HG03342 (cell line): ENCODE results near the gene MPI.
"Not testable (repeated sequence)": the region's sequence is repeated elsewhere in the genome, so short reads cannot be mapped to it uniquely, and the experiment has no call there.

Experiments
- ATAC-seq: cut with Tn5 transposase; IDR thresholded peaks from one replicate; pipeline ENCODE4 v1.9.1; 2021; ENCODE audit warnings: mild to moderate bottlenecking, moderate library complexity; ENCODE audit not compliant: unreplicated experiment

The MPI gene

DNA sequence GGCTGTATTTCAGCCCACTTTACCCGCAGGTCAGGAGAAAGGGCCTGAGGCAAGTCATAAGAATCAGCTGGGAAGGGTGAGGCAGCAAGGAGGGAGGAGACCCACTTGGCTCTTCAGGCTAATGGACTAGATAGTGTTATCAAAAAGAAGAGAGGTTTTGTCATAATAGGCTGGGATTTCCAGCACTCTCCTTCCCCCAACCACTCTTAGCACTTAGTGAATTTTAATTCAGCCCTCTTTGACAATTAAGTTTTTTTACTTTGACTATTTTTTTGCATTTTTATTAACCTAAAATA lies 771 bp downstream of the MPI start:
- ATAC-seq: no peak

DNA sequence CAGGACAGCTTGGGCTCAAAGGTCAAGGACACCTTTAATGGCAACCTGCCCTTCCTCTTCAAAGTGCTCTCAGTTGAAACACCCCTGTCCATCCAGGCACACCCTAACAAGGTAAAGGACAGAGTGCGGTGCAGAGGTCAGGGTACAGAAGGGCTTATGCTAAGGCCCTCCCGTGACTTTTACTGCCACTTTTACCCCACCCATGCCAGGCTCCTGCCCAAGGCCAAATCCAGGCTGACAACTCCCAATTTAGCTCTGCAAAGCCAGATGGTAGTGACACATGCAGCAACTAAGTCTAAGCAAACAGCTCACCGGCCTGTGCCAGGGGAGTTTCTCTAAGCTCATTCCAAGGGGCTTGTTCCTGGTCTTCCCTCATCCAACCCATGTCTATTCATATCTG lies 1.6 kb downstream of the MPI start:
- ATAC-seq: no peak

DNA sequence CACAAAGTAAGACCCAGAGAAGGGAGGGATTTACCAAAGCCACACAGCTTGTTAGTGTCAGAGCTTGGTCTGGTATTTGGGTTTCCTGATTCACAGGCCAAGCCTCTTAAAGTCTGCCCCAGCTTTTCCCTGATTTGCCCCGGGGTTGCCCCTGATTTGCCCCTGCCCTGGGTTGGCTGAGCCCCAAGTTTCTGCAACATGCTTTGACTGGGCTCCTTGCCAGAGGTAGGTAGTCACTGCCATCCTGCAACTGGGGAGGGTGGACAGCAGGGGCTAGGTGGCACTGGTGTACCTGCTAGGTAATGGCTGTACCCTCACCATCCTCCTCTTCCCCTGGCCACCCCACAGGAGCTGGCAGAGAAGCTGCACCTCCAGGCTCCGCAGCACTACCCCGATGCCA lies 2.5 kb downstream of the MPI start:
- ATAC-seq: no peak

DNA sequence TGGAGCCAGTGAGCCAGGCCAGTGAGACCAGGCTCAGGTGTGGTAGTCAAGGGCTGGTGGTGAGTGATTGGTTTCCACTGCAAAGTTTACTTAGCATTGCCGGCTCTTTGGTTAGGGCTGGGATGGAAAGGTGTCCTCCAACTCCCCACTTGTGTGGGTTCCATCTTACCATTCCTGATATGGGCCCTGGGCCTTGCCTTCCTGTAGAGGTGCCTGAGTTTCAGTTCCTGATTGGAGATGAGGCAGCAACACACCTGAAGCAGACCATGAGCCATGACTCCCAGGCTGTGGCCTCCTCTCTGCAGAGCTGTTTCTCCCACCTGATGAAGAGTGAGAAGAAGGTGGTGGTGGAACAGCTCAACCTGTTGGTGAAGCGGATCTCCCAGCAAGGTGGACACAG lies 3.1 kb downstream of the MPI start:
- ATAC-seq: no peak

DNA sequence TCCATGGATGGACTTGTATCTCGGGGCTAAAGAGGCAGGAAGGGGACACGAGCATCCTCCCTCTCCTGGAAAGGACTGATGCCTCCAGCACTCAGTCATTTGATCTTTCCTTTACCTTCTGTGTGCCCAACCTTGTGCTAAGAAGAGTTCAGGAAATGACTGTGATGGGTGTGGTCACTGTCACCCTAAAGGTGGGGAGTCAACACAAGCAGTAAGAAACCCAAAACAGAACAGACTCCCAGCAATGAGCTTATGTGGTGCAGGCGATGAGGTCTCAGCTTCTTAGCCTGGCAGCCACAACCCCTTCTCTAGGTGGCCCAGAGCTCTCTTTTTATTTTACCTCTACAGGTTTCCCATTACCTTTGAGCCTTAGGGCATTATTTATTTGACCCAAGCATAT lies 3.8 kb downstream of the MPI start:
- ATAC-seq: no peak

DNA sequence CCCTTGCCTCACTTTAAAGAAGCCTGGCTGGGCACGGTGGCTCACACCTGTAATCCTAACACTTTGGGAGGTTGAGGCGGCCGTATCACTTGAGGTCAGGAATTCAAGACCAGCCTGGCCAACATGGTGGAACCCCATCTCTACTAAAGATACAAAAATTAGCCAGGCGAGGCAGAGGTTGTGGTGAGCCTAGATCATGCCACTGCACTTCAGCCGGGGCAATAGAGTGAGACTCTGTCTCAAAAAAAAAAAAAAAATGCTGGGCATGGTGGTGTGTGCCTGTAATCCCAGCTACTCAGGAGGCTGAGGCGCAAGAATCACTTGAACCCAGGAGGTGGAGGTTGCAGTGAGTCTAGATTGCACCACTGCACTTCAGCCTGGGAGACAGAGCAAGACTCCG lies 4.5 kb downstream of the MPI start:
- ATAC-seq: not testable (repeated sequence)

DNA sequence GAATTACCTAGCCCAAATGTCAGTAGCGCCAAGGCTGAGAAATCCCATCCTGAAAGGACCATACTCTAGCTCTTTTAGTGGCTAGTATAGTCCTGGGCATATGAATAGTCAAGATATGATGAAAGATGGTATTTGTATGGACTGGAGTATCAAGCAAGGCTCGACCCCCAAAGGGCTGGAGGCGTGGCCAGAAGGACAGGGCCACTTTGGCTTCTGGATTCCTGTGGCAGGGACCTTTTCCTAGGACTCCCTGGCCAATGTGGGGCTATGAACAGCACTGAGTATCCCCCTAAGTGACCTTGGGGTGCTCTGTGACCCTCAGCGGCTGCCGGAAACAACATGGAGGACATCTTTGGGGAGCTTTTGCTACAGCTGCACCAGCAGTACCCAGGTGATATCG lies 6.0 kb downstream of the MPI start:
- no peak for ATAC-seq

DNA sequence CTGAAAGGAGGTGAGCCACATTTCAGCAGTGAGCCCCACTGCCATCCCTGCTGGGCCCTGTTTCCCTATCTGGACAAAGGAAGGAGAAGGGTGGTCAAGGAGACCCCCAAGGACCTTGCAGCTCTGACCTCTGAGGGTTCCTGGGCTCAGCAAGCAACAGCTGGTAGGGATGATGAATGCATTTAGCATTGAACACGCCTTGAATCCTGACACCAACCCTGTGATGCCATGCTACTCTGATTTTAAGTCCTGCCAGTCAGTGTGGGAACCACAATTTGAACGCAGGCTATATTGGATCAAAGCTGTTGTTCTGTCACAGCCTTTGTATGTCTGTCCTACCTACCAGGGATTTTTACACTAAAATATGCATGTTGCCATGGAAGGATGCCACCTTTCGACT lies 6.5 kb downstream of the MPI start:
- no peak for ATAC-seq

DNA sequence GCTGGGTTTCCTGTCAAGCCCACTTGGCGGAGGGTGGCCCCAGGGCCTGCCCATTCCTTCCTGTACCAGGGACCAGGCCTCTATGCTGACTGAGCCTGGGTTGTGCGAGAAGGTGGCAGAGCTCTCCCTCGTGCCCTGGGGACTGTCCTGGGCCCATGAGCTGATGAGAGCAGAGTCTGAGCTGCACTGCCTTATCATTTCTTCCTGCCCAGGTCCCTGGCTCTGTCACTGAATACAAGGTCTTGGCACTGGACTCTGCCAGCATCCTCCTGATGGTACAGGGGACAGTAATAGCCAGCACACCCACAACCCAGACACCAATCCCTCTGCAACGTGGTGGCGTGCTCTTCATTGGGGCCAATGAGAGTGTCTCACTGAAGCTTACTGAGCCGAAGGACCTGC lies 7.5 kb downstream of the MPI start:
- no peak for ATAC-seq

DNA sequence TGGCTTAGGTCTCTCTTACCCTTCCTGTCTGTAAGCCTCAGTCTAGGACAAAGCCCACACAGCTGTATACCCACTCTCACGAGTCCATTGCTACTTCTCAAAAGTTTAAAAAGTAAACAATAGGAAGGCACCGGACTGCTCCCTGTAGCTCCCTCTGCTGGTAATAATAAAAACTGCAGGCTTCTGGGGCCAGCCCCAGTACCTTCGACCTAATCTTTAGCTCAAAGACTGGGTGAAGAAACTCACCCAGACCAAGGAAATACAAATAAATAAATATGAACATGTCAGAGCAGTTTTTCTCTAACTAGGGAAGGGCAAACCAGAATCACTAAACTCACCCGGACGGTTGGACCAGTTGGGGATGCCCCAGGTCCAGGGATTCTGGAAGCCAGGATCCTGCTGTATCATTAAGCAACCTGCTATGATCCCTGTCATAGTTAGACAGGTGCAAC lies 11.8 kb downstream of the MPI start:
- no peak for ATAC-seq

DNA sequence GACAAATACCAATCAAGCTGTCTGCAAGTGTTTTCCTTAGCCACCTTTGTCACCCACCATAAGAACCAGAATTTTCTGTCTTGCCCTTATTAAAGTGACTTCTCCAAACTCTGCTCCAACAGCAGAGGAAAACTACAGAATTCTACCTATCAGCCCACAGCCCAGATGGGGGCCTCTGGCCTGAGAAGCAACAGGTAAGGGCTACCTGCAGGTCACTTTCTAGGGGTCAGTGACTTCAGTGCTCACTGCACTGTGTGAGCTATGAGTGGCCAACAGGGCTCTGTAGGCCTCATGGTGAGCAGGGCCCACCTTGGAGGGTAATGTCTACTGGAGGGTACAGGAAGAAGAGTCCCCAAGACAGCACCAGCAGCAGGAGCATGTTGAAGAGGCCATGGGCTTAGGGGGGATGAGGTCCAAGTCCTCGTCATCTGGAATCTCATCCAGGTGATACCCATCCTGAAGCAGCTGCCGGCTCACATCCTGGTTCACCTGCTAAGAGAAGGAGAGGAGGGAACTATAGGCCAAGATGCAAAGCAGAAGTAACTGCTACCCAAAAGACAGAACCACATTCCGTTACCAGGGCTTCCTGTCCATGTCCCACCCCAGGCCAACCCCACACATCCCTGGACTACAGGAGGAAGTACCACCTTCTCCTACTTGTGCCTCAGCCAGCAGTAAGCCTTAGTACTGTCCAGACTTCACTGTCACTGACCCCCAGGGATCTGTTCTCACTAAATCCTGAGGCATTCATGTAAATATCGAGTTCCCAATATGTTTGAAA lies 12.6 kb downstream of the MPI start:
- ATAC-seq: no peak

DNA sequence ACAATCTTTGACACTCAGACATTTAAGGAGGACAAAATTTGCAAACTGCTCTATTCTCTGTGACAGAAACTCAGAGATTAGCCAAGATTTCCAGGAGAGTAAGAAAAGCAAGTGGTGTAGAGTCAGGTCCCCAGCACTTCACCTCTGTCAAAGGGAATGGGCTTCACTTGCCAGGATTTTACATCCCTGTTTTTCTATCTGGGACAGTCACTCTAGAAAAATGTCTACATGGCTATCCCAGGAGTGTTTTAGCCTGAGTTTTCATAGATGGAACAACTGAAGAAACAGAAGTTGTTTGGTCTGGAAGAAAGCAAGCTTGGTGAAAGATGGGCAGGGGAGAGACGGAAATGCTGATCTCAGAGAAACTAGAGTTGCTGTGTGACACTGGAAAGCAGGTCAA lies 13.8 kb downstream of the MPI start:
- ATAC-seq: no peak

DNA sequence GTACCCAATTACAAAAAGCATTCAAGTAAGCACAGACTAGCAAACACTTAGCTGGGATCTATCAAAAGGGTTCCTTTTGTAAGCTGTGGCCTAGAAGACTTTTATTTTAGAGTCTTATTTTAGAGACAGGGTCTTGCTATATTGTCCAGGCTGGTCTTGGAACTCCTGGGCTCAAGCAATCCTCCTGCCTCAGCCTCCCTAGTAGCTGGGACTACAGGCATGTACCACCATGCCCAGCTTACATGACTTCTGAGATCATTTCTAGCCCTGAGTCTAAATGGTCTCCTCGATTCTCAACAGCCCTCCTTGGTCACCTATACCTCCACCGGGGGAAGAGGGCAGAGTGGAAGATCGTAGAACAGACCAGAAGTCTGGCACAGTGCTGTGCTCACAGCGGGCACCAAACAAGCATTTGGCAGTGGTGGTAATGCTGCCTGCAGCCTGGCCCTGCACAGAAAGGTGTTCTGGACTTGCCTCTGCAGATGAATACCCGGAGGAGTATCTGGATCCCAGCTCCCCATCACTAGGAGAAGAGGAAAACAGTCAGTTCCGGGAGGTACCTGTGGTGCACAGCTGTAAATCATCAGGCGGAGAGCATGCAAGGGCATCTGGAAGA lies 14.5 kb downstream of the MPI start:
- ATAC-seq: no peak

DNA sequence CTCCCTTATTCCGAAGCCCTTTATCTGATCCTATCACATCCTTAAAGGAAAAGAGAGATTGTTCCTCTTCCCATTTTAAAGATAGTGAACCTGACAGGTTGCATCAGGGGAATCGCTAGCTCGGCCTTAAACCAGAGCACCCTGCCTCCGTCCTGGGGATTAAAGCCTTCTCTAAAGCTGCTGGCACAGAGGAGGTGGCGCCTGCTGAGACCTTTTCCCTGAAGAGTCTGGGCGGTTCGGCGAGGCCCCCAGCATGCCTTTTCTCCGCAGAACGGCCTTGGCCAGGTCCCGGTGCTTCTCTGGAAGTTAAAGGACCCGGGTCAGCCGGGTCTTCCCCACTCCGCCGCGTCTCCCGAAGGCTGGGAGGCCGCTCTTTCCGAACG lies 16.2 kb downstream of the MPI start:
- ATAC-seq: peak; percentile 15

DNA sequence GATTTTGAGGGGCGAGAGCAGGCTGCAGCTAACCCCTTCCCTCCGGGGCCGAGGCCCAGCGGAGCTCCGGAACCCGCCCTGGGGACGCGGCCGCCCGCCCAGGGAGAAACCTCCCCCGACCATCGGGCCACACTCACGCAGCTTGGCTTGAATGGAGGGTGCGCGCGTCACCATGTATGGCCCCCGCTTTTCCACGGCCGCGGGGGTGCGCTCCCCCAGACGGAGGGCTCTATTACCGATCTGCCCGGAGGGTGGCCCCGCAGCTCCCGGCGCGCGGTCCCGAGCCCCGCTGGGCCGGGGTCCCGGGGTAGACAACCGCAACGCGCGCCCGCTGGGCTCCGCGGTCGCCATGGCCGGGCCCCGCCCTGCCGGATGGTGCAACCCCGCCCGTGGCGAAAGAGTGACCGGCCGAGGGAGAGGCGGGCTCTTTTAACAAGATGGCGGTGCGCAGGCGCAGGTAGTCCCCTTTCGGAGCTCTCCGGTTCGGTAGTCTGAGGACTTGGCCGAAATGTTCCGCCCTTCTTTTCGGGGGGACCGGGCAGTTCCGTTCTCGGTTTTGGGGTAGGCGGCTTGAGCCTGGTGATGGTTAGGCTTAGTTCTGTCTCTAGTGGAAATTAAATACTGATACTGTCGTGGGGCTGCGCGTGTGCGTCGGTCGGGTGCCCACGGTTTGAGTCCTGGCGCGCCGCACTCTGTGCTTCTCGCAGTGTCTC lies 16.8 kb downstream of the MPI start, which contains the start of gene FAM219B:
Gene FAM219B, minus strand, starts transcription at position 402 of the 713 bp plus-strand sequence. Its CDS starts 51 bp downstream, at position 351.
- peak; percentile 80 for ATAC-seq

DNA sequence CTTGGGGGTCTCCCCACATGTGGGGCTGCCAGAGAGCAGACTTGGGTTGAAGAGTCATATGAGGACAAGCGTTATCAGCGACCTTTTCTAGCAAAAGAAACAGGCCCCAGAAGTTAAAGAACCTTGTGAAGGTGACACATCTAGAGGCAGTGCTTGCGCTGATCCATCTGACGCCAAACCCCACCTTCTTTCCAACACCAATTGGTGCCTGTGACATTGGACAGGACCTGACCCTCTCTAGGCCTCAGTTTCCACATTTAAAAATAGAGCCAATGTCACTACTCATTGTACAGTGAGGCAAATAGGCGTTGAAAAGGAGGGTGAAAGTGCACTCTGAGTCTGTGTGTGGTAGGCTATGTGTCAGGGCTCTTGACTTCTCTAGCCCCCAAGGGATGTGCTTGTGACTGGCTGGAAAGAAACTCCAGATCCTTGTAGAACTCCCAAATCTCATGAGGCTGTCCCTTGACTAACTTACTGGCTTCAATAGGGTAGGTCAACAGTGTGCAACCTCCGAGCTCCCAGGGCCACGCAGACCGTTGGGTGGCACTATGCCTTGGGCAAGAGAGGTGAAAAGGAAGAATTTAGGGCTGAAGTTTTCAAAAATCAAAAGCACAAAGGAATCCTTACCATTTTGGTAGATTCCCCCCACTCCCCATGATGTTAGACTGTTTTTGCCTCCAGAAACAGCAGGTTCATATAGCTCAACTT lies 17.5 kb downstream of the MPI start:
- no peak for ATAC-seq

DNA sequence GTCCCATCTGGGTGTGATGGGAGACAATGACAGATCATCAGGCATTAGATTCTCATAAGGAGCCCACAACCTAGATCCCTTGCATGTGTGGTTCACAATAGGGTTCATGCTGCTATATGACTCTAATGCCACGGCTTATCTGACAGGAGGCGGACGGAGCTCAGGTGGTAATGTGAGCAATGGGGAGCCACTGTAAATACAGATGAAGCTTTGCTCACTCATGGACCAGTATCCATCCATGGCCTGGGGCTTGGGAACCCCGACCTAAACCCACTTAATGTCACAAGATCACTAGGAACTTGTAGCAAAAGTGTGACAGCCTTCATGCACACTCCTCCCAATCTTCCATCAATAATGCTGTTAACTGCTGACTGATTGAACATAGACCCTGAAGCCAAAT lies 18.8 kb downstream of the MPI start:
- no peak for ATAC-seq

DNA sequence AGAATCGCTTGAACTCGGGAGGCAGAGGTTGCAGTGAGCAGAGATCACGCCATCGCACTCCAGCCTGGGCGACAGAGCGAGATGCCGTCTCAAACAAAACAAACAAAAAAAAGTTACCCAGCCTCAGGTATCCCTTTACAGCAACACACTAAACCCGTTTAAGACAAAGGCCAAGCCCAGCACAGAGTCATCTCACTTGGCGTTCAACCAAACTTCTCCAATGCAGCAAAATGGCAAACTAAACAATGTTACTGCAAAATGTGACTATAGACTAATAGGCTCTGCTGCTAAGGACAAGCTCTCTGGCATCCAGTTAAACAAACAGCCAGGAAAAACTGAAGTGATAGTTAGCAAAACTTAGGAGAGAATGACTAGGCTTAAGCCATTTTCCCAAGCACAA lies 23.2 kb downstream of the MPI start:
- no peak for ATAC-seq

DNA sequence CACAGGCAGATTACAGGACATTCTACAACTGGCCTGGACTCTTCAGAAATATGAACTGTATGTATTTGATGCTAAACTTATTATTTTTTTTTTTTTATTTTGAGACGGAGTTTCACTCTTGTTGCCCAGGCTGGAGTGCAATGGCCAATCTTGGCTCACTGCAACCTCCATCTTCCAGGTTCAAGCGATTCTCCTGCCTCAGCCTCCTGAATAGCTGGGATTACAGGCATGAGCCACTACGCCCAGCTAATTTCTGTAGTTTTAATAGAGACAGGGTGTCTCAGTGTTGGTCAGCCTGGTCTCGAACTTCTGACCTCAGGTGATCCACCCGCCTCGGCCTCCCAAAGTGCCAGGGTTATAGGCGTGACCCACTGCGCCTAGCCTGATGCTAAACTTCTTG lies 24.0 kb downstream of the MPI start:
- not testable (repeated sequence) for ATAC-seq

DNA sequence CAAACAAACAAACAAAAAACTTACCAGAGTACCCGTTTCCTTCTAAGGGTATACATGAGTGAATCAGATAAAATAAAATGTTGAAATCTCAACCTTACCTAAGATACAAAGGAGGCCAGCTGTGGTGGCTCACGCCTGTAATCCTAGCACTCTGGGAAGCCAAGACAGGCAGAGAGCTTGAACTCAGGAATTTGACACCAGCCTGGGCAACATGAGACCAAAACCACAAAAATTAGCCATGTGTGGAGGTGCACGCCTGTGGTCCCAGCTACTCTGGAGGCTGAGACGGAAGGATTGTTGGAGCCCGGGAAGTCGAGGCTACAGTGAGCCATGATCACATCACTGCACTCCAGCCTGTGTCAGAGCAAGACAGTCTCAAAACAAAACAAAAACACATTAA lies 27.8 kb downstream of the MPI start:
- no peak for ATAC-seq

DNA sequence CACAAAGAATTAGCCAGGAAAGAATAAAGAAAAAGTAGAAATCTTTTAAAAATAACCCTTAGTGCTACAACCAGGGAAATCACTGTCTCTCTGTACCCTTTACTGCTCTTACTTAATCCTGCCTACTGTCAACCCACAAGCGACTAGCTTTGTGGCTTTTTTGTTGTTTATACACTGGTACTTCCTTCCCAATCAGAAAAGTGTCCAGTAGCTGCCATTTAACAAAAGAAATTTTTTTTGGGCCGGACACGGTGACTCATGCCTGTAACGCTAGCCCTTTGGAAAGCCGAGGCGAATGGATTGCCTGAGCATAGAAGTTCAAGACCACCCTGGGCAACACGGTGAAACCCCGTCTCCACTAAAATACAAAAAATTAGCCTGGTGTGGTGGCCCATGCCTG lies 30.6 kb downstream of the MPI start:
- ATAC-seq: no peak

DNA sequence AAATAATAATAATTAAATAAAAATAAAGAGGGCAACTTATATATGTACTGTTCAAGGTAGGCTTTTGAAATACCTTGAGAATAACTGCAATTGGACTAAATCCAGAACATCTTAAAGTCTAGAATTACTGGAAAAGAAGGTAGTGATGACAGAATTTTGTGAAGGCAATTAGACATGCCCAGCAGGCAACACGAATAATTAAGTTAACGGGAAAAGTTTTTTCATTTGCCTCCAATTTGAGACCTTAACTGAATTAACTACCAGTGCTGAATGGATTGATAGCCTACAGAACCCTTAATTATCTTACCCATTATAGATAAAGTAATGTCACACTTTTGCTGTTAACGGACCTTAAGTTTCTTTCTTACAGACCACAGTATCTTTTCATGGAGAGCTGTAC lies 34.7 kb downstream of the MPI start:
- no peak for ATAC-seq
